NCI-H524 (cell line): ENCODE data around the gene RIC1.
"Not testable (repeated sequence)": the region's sequence is repeated elsewhere in the genome, so short reads cannot be mapped to it uniquely, and the experiment has no call there.

Experiments used
- DNase-seq, 2 experiments: peaks; one replicate each; lab custom pipeline; 2025; lab: John Stamatoyannopoulos, UW

Gene RIC1

DNA sequence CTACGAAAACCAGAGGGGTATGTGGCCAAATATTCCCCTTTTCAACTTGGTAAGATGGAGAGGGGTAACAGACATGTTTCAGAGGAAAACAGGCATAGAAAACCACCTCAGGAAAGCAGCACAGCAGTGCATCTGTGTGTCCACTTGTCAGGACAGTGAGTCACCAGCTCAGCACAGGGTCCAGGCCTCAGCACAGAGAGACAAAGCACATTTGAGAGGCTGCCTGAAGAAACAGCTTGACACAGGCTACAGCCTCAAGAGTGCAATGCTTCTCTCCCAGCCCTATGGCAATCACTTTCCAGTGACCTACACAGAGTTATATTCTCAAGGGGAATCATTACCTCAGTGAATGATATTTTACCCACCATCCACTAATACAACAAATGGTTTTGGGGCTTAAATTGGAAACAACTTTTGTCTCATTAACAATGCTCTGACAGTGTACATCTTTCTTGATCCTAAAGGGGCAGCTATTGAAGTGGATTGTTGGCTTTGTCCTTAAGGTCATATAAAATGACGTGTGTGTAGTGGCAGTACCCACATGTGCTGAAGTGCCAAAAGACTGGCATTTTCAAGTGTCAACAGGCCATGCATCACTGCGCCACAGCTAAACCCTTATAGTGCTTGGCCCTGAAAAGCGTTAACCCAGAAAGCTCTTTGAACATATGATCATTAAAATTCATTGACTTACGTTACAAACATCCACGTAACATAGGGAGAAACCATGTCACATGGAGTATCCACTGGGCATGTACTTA lies 157.6 kb downstream of the RIC1 start:
- no peak for DNase-seq

DNA sequence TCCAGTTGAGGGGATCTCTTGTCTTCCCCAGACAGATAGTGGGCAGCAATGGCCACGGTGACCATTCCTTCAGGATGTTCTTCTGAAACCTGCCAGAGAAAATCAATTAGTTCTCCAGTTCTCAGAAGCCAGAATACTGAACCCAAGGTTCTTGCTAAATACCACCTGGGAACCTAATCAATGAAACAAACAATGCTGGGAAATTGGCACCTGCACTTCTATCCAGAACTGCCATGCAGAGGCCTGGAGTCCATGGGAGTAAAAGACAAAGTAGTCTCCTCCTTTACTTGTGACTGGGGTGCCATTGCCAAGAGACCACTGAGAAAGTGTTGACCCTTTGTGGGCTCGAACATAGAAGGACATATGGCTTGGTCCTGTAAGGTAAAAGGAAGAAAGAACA lies 158.3 kb downstream of the RIC1 start:
- no peak for DNase-seq

DNA sequence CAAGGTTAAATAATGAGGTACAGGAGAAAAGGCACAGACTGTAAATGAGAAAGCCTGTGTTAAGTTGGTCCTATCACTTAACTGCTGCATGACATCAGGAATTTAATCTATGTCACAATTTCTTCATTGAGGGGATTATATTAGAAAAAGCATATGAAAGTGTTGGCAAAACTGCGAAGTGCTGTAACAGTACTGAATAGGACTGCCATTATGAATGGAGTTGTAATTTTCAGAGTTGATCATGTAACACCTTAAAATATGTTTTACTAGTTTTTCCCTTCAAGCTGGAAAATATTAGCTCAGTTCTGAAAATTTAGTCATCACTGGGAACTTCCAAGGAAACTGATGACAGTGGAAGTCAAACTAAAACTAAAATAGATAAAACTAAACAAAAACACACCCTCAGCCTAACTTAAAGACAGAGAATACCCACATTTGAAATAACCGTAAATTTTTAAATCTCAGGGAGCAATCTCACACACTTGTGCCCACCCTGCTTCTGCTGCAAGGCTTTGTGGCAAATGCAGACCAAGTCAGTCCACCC lies 158.9 kb downstream of the RIC1 start:
- DNase-seq: no peak

DNA sequence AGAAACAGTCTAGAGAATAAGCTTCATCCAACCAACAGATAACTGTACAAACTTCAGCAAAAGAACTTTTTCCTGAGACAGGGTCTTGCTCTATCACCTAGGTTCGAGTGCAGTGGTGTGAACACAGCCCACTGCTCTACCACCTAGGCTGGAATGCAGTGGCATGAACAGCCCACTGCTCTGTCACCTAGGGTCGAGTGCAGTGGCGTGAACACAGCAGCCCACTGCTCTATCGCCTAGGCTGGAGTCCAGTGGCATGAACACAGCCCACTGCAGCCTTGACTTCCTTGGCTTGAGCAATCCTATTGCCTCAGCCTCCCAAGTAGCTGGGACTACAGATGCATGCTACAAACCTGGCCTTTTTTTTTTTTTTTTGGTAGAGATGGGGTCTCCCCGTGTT lies 160.6 kb downstream of the RIC1 start:
- DNase-seq: no peak

DNA sequence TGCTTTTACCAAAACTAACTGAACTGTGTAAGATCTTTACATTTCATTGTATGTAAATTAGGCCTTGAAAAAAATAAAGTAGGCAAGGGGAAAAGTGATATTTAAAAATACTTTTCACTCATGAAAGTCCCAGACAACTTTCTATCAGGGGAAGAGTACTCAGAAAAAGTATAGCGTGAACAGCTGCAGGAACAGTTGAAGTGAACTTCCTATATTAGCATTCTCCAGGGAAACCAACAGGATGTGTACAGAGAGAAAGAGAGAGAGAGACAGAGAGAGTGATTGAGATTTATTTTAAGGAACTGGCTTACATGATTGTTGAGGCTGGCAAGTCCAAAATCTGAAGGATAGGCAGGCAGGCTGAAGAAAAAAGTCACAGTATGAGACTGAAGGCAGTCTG lies 162.0 kb downstream of the RIC1 start:
- no peak for DNase-seq

DNA sequence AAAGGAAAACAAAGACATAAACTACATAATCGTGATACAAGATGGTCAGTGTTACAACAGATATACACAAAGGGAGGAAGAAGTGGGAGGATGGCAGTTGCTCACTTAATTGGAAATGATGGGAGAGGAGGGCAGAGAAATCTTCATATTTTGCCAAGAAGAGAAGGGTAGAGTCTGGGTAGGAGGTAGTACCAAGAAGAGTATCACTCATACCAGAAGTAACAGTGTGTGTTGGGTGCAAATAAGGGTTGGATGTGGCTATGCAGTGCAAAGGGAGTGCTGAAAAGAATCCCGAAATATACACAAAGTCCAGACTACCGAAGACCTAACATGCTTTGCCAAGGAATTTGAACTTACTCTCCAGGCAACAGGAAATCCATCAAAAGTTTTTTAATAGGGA lies 163.0 kb downstream of the RIC1 start:
- DNase-seq: no peak

DNA sequence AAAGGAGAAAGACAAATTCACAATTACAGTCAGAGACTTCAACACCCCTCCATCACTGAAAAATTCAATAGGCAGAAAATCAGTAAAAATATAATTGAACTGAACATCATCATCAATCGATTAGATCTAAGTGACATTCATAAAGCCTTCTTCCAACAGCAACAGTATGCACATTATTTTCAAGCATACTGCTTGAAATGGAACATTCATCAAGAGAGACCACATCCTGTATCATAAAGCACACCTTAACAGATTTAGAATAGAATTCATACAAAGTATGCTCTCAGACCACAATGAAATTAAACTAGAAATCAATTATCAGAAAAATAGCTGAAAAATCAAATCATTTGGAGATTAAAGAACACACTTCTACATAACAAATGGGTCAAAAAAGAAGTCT lies 164.9 kb downstream of the RIC1 start:
- no peak for DNase-seq

DNA sequence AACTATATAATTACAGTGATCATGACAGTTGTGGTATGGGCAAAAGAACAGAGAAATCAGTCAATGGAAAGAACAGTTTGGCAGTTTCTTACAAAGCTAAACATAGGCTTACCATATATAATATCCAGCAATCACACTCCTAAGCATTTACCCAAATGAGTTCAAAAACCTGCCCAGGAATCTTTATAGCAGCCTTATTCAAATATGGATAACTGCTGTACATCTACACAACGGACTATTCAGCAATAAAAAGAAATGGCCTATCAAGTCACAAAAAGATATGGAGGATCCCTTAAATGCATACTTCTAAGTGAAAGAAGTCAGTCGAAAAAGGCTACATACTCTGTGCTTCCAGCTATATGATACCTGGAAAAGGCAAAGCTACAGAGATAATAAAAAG lies 167.4 kb downstream of the RIC1 start:
- DNase-seq: no peak

DNA sequence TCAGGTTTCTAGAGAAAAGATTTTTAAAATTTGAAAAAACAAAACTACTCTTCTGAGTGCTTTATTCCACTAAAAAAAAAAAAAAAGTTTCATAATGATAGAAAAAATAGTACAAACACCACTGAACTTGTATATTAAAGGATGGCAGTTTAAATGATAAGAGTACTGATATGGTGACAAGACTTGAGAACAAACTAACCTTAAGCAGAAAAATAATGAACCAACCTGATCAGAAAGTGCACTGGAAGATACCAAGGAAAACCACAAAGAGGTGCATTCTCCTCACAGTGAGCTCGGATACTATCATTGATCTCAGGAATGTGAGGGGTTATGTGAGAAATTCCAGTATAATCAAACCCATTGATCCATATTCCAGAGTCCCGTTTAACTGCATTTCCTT lies 169.7 kb downstream of the RIC1 start:
- DNase-seq: no peak

DNA sequence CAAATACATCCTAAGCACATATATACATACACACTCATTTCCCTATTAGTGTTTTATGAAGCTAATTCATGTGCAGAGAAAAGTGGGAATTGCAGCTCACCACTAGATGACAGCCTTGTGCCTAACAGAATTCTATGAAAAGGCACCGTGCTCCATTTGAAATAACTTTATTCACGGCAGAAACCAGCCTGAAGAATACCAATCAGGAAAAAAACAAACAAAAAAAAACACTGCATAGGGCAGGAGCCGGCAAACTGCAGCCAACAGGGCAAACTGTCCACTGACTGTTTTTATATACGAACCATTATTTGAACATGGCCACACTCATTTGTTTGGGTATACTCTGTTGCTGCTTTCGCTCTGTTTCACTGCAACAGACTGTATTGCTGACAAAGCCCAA lies 170.4 kb downstream of the RIC1 start:
- peak; percentile 1 to 22 for DNase-seq

DNA sequence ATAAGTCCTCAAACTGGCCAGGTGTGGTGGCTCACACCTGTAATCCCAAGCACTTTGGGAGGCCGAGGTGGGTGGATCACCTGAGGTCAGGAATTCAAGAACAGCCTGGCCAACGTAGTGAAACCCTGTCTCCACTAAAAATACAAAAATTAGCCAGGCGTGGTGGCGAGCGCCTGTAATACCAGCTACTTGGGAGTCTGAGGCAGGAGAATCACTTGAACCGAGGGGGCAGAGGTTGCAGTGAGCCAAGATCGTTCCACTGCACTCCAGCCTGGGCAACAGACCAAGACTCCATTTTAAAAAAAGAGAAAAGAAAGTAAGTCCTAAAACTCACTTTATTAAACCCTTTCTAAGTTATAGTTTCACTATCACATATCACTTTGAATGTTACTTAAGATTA lies 171.5 kb downstream of the RIC1 start:
- not testable (repeated sequence) for DNase-seq

DNA sequence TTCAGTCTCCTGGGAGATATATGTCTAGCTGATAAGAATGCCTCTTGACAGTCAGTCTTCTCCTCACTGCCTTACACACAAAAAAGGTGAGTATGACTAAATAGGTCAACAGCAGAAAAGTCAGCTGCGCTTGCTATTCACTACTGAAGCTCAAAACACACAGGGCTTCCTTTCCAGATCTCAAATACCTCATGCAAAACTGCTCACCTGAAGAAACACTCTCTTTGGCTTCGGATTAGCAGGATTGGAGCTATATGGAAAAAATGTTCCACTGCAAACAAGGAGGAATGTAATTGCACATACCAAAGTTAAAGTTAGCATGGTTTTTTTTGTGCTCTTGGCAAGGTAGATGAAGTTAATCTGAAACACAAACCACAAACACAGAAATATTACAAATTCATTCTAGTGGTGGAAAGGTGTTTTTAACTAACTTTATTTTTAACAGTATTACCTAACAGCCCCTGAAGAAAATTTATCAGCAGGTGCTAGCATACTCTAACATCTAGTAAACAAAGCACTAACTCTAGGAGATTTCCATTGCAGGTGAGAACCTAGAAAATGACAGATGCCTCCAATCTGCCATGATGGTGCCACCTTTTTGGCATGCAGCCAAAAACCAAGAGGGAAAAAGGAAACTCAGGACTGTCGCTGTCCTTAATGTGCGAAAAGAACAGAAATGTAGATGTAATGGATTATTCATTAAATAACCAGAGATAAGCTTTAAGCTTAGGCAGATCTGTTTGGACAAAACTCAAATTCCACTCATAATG lies 172.2 kb downstream of the RIC1 start:
- DNase-seq: no peak

DNA sequence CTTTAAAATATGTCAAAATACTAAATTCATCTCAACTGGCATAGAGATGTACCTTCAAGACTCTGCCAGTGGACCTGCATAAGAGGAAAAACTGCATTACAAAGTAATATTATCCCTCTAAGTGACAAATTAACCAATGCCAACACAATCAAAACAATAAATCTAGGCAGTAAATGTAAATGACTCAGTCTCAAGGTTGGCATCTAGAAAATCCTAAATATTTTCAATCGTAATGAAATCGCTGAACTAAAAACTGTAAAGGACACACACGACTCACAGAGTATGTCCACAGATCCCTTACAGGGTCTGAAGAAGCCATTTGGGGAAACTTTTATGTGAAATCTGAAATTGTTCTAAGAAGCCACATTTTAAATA lies 172.8 kb downstream of the RIC1 start:
- no peak for DNase-seq

DNA sequence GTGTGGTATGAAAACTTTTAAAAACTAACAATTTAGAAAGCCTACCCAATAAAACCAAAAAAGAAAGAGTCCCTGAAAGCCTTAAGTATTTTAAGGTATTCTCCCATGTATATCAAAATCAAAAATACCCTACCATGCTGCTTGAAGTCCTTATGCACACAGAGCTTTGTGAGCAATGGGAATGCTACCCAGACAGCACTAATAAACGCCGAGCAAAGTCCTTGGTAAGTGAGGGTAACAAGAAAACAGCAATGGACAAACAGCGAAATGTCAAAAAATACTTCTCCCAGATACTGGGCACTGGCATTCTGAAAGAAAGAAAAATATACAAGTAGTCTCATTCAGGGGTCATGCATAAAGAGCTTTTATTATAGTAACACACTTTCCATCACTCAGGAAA lies 176.6 kb downstream of the RIC1 start:
- no peak for DNase-seq

DNA sequence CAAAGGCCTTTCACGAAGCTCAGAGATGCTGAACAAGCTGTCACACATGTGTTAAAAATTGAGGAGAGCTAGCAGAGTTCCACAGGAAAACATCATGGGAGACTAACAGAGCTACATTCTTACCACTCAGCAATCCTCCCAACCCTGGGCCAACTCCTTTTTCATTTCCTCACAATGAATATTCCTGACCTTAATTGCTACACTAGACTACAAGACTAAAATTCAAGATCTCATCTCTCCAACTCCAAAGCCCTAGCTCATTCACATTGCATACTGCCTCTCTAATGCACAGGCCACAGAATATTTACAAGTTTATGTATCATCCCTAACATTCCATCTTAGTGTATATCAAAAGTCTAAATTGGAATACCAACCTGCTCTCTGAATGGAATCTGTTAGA lies 182.8 kb downstream of the RIC1 start:
- no peak for DNase-seq

DNA sequence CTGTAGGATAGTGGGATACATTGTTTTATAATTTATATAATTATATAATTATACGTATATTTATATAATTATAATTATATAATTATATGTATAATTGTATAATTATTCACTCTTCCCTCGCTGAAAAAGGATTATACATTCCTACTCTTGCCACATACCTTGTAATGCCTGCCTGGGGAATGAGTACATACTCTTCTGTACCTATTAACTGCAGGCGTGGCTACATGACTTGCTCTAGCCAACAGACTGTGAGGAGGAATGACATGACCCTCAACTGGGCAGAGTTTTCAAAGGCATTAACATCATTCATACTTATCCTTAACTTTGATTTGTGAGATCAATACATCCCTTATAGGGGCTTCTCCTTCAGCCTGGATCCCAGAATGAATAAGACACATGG lies 184.9 kb downstream of the RIC1 start:
- DNase-seq: no peak

DNA sequence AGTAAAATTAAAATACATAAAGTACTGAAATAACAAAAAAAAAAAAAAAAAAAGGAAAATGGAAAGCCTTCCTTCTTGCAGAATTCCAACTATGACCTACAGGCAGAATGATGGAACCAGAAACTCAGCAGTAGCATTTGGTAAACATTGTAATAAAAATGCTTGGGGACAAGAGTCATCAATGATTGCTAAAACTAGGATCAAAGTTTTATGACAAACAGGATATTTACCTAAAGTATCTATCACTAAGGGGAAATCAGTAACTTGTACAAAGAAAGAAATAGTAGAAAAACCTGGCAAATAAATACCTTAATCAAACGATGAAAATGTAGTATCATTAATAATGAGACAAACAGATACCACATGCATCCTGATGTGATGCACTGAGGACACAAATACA lies 186.6 kb downstream of the RIC1 start:
- no peak for DNase-seq

DNA sequence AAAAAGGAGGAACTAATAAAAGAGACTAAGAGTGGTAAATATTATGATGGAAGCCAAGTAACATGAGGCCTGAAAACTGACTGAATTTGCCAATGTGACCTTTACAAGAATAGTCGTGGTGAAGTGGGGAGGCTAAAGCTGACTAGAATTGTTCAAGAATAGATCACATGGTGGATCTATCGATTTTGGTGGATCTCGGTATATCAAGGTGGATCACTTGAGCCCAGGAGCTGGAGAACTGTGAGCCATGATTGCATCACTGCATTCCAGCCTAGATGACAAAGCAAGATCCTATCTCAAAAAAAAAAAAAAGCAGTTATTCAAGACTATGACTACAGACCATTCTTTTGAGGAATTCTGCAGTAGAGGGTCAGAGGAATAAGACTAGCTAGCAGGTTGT lies 189.0 kb downstream of the RIC1 start:
- no peak for DNase-seq

DNA sequence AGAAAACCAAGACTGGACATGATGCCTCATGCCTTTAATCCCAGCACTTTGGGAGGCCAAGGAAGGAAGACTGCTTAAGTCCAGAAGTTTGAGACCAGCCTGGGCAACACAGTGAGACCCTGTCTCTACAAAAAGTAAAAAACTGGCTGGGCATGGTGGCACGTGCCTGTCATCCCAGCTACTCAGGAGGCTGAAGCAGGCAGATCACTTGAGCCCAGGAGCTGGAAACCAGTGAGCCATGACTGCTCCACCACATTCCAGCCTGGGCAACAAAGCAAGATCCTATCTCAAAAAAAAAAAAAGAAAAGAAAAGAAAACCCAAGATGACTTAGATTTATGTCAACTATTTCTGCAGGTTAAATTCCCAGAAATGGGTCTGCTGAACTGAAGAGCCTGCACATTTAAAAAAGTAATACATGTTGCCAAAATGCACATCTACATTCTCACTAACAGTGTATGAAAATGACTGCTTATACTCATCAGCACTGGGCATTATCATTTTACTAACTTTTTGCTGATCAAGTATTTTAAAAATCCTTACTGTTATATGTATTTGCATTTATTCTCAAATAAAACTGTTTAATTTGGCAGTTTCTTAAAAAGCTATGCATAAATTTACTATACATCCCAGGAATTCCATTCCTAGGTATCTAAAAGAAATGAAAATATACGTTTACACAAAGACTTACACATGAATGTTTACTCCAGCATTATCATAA lies 189.7 kb downstream of the RIC1 start:
- DNase-seq: no peak

DNA sequence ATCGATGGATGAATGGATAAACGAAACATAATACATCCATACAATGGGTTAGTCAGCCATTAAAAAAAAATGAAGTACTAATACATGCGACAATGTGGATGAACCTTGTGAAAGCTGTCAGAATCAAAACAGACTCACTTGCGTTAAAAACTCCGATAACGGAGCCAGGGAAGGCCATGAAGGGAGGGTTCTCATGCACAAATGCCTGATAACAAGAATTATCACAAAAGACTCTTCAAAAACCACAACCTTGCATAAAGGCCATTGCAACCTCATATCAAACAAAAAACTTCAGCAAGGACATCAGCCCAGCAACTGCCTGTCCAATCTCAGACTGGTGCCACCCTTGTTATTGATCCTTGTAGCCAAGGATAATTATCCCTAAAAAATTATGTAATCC lies 190.3 kb downstream of the RIC1 start:
- no peak for DNase-seq

DNA sequence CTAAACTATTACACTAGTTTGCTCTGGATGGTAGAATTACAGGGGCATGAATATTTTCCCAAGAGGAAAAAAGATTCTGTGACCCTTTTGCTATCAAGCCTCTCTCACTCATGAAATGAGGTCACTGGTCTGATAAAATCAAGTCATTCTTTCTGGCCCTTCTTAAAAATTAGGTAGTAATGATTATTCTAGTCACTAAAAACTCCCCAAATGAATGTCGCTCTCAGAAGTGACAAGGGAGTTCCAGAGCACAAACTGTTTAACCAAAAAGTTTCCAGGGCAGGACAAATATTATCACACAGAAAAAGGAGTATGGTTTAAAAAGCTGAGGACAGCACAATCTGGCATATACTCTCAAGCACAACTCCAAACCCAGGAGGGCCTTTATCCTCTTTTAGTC lies 191.5 kb downstream of the RIC1 start:
- no peak for DNase-seq

DNA sequence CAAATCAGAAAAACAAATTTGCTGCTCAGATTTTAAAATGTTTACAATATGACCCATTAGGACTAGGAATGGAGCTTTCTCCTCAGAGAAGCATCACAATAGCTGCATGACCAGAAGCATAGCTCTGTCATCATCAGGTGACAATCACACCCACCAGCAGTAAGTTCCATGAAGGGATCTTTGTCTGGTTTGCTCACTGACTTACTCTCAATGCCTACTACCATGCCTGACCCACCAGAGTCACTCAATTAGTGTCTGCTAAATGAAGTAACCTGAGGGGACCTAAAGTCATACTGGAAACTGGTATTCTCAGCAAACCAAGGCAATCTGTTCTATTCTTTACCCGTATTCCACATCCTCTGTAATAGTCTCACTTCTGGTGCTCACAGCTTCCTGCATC lies 196.3 kb downstream of the RIC1 start:
- no peak for DNase-seq
